Prostate gland (tissue), 2 donors: ENCODE measurements around the gene HNRNPAB. TPM values are rescaled to one million over a fixed set of nuclear protein-coding genes. Genes with fewer than 3 reads are reported as not detected.

Experiments used
- DNase-seq: peaks from one replicate; pipeline ENCODE4 v3.0.0-alpha.2; 2019; ENCODE audit warnings: low spot score
- H3K27ac ChIP-seq, 2 donors: fragments of 200-600 bp; sonication (generic); 2 replicates each; pipeline ENCODE4 v1.5.1; 2017 to 2019
- H3K27me3 ChIP-seq: fragments of 200-600 bp; sonication (generic); replicated peaks from 2 replicates; pipeline ENCODE4 v1.5.1; 2019; ENCODE audit not compliant: insufficient read depth
- H3K36me3 ChIP-seq, 2 donors: fragments of 200-600 bp; sonication (generic); 1 replicate in 1 of 2; 2 replicates in 1 of 2; pipeline versions ENCODE4 v1.5.1 to v1.8.1; 2017 to 2019
- H3K4me1 ChIP-seq: fragments of 200-600 bp; sonication (generic); replicated peaks from 2 replicates; pipeline ENCODE4 v1.5.1; 2019
- H3K4me3 ChIP-seq, 2 donors: fragments of 200-600 bp; sonication (generic); 2 replicates each; pipeline ENCODE4 v1.5.1; 2017 to 2019
- H3K9me3 ChIP-seq: fragments of 200-600 bp; sonication (generic); 2 replicates; pipeline ENCODE4 v1.5.1; 2017
- CTCF ChIP-seq, 4 experiments: fragments of 200-600 bp in 2 of 4; fragments of 450-650 bp in 2 of 4; sonication (generic) in 2 of 4; IDR thresholded peaks; 1 replicate in 3 of 4; 2 replicates in 1 of 4; pipeline ENCODE4 v1.5.1; 2016 to 2019; ENCODE audit warnings: antibody characterized with exemption in 4 of 4, mild to moderate bottlenecking in 2 of 4, moderate library complexity in 2 of 4
- POLR2A ChIP-seq: fragments of 450-650 bp; IDR thresholded peaks from one replicate; pipeline ENCODE4 v1.6.1; 2016; ENCODE audit warnings: antibody characterized with exemption, mild to moderate bottlenecking
- POLR2AphosphoS5 ChIP-seq: sonication (generic); formaldehyde crosslinking; IDR thresholded peaks from one replicate; pipeline ENCODE4 v1.6.1; 2017; ENCODE audit warnings: antibody characterized with exemption
- WGBS: methylation state at CpG from one replicate; pipeline ENCODE4 v1.1.5; 2018; 5-methylcytosine and 5-hydroxymethylcytosine counted together
- intact Hi-C: fragments of 100-400 bp; cut with DNase I; formaldehyde crosslinking; loops from one replicate; pipeline ENCODE4 v1.14.2; 2022
- total RNA-seq, 2 donors: library from RNA; depleted of rRNA; stranded (reverse); fragments of >200 nt; gene quantifications; one replicate each; pipeline ENCODE4 v1.1.0, GENCODE V29; 2016

Gene HNRNPAB
- total RNA-seq, 2 donors from 2014 or later, result 73.1 to 104 TPM

GRCh38 chr5:178216779-178217178, 12.4 kb downstream of the HNRNPAB start:
- Histone ChIP-seq H3K27ac (no peak overlapping the region), H3K4me3 (no peak overlapping the region), H3K27me3 (no peaks in the 10 kb centered on the region), H3K9me3 (no peaks in the 10 kb centered on the region), H3K36me3 (peaks cover 4 to 9% of the 10 kb centered on the region in 2 donors), H3K4me1 (no peaks in the 10 kb centered on the region)
- intact Hi-C loops, result no loop called here
- TF ChIP-seq POLR2AphosphoS5 (no peak), CTCF (IDR thresholded peaks at IDR 0.05) (no peak), POLR2A (no peak)
- no peak for DNase-seq
- 91% methylated on average over 3 of the region's 3 CpGs for WGBS

- no peak overlapping the region for H3K4me3 ChIP-seq
- 78% methylated on average over 5 of the region's 5 CpGs for WGBS
Observed at GRCh38 chr5:178218237-178218776, 14.0 kb downstream of the HNRNPAB start.

GRCh38 chr5:178218827-178219226, 14.5 kb downstream of the HNRNPAB start:
- TF ChIP-seq CTCF (IDR thresholded peaks at IDR 0.05) (no peak), POLR2AphosphoS5 (no peak), POLR2A (no peak)
- Histone ChIP-seq H3K4me3 (no peak overlapping the region), H3K9me3 (no peaks in the 10 kb centered on the region), H3K27ac (no peak overlapping the region), H3K4me1 (no peaks in the 10 kb centered on the region), H3K36me3 (peaks cover 0 to 8% of the 10 kb centered on the region in 2 donors), H3K27me3 (no peaks in the 10 kb centered on the region)
- 70% methylated on average over 3 of the region's 3 CpGs for WGBS
- intact Hi-C loops, result no loop called here
- no peak for DNase-seq

More at GRCh38 chr5:178218237-178218776, 14.0 kb downstream of the HNRNPAB start:
- H3K27ac ChIP-seq, result no peak overlapping the region
- intact Hi-C loops, result no loop called here
- peaks cover 0 to 8% of the 10 kb centered on the region in 2 donors for H3K36me3 ChIP-seq
- no peaks in the 10 kb centered on the region for H3K4me1 ChIP-seq
- TF ChIP-seq POLR2A (no peak), POLR2AphosphoS5 (no peak), CTCF (IDR thresholded peaks at IDR 0.05) (no peak)
- H3K9me3 ChIP-seq, result no peaks in the 10 kb centered on the region
- DNase-seq, result no peak
- H3K27me3 ChIP-seq, result no peaks in the 10 kb centered on the region

GRCh38 chr5:178221282-178221681, 16.9 kb downstream of the HNRNPAB start:
- 82% methylated on average over 3 of the region's 3 CpGs for WGBS
- H3K9me3 ChIP-seq, result no peaks in the 10 kb centered on the region
- no peaks in the 10 kb centered on the region for H3K36me3 ChIP-seq
- intact Hi-C loops, result no loop called here
- H3K27ac ChIP-seq, result no peak overlapping the region
- no peak for TF ChIP-seq CTCF (IDR thresholded peaks at IDR 0.05)
- DNase-seq, result no peak
- H3K4me3 ChIP-seq, result no peak overlapping the region
- no peaks in the 10 kb centered on the region for H3K4me1 ChIP-seq
- H3K27me3 ChIP-seq, result no peaks in the 10 kb centered on the region

- WGBS, result 95% methylated on average over 5 of the region's 5 CpGs
Observed at GRCh38 chr5:178221853-178222252, 17.5 kb downstream of the HNRNPAB start.

More at GRCh38 chr5:178221853-178222252, 17.5 kb downstream of the HNRNPAB start:
- DNase-seq, result no peak
- TF ChIP-seq POLR2AphosphoS5 (no peak), CTCF (IDR thresholded peaks at IDR 0.05) (no peak), POLR2A (no peak)
- Histone ChIP-seq H3K27me3 (no peaks in the 10 kb centered on the region), H3K4me1 (no peaks in the 10 kb centered on the region), H3K36me3 (no peaks in the 10 kb centered on the region), H3K27ac (no peak overlapping the region), H3K9me3 (no peaks in the 10 kb centered on the region), H3K4me3 (no peak overlapping the region)
- intact Hi-C loops, result no loop called here
